GM21717 (cell line): Measurements from ENCODE around the gene ZNF549.
"Not testable (repeated sequence)": the region's sequence is repeated elsewhere in the genome, so short reads cannot be mapped to it uniquely, and the experiment has no call there.

Experiments used
- ATAC-seq: cut with Tn5 transposase; IDR thresholded peaks from one replicate; pipeline ENCODE4 v1.9.1; 2021; ENCODE audit warnings: mild to moderate bottlenecking, moderate library complexity; ENCODE audit not compliant: unreplicated experiment

ZNF549 gene

GRCh38 chr19:57527136-57527881 lies at the start of gene ZNF549:
ZNF549 (plus strand) TSS chr19:57527356; CDS start chr19:57527574, 218 bp downstream.
- peak; percentile 96 for ATAC-seq

GRCh38 chr19:57487477-57488298 lies 39.5 kb upstream of the ZNF549 start, which contains the start of gene ZNF419:
ZNF419 (plus strand) TSS chr19:57487750; CDS start chr19:57487951, 201 bp downstream.
- ATAC-seq = peak; percentile 86

- not testable (repeated sequence) for ATAC-seq
These were observed 38.9 kb upstream of the ZNF549 start for GRCh38 chr19:57488299-57488644.

- not testable (repeated sequence) for ATAC-seq
These were observed 27.9 kb upstream of the ZNF549 start for GRCh38 chr19:57499332-57499679.

- peak; percentile 98 for ATAC-seq
These were observed 27.3 kb upstream of the ZNF549 start, which contains the start of gene ZNF773 for GRCh38 chr19:57499680-57500395. ZNF773 (plus strand) TSS chr19:57499938; CDS start chr19:57500081, 143 bp downstream.

GRCh38 chr19:57500400-57500799 lies 26.8 kb upstream of the ZNF549 start:
- not testable (repeated sequence) for ATAC-seq

GRCh38 chr19:57506163-57506562 lies 21.0 kb upstream of the ZNF549 start:
- no peak for ATAC-seq

GRCh38 chr19:57511484-57511883 lies 15.7 kb upstream of the ZNF549 start:
- ATAC-seq = no peak

GRCh38 chr19:57512845-57513244 lies 14.3 kb upstream of the ZNF549 start:
- no peak for ATAC-seq

GRCh38 chr19:57515255-57515654 lies 11.9 kb upstream of the ZNF549 start:
- ATAC-seq = no peak

- not testable (repeated sequence) for ATAC-seq
These were observed 9.1 kb upstream of the ZNF549 start for GRCh38 chr19:57518021-57518420.

- ATAC-seq = no peak
These were observed 10.9 kb downstream of the ZNF549 start for GRCh38 chr19:57537953-57538547.

- no peak for ATAC-seq
These were observed 19.4 kb downstream of the ZNF549 start for GRCh38 chr19:57546513-57546912.

- ATAC-seq = no peak
These were observed 25.3 kb downstream of the ZNF549 start for GRCh38 chr19:57552432-57552831.

- no peak for ATAC-seq
These were observed 30.5 kb downstream of the ZNF549 start for GRCh38 chr19:57557659-57558058.

GRCh38 chr19:57558525-57558924 lies 31.4 kb downstream of the ZNF549 start:
- ATAC-seq = no peak

- ATAC-seq = no peak
These were observed 31.9 kb downstream of the ZNF549 start for GRCh38 chr19:57559008-57559403.

- peak; percentile 92 for ATAC-seq
These were observed 32.4 kb downstream of the ZNF549 start, which contains the start of gene ZNF550 for GRCh38 chr19:57559404-57560025. ZNF550 (minus strand) TSS chr19:57559863; CDS start chr19:57559682, 181 bp downstream.

GRCh38 chr19:57560049-57560491 lies 32.9 kb downstream of the ZNF549 start:
- peak; percentile 17 for ATAC-seq

- ATAC-seq = no peak
These were observed 36.4 kb downstream of the ZNF549 start for GRCh38 chr19:57563547-57563946.
